BE2C (cell line): ENCODE data around the gene BRSK2.

Source experiments
- DNase-seq: peaks from one replicate; pipeline ENCODE4 v3.0.0-alpha.2; 2020
- H3K27me3 ChIP-seq: fragments of 250-450 bp; sonication (Bioruptor Pico); 2 replicates; pipeline ENCODE4 v1.5.1; 2020; ENCODE audit warnings: mild to moderate bottlenecking
- H3K36me3 ChIP-seq: fragments of 250-450 bp; sonication (Bioruptor Pico); 2 replicates; pipeline ENCODE4 v1.5.1; 2020; ENCODE audit warnings: mild to moderate bottlenecking
- H3K4me1 ChIP-seq: fragments of 250-450 bp; sonication (Bioruptor Pico); 2 replicates; pipeline ENCODE4 v1.5.1; 2020
- H3K4me3 ChIP-seq: 2 replicates; pipeline ENCODE4 v1.5.1; 2011; ENCODE audit warnings: low read depth, low read length
- H3K9me3 ChIP-seq: fragments of 250-450 bp; sonication (Bioruptor Pico); 2 replicates; pipeline ENCODE4 v1.5.1; 2020
- CTCF ChIP-seq: IDR thresholded peaks from 2 replicates; pipeline ENCODE4 v1.5.1; 2012; ENCODE audit warnings: mild to moderate bottlenecking, low read depth, low read length

BRSK2 gene

GRCh38 chr11:1373536-1374214, 16.1 kb upstream of the BRSK2 start:
- H3K9me3 ChIP-seq = no peaks in the 10 kb centered on the region
- H3K4me1 ChIP-seq = no peaks in the 10 kb centered on the region
- H3K27me3 ChIP-seq = no peaks in the 10 kb centered on the region
- H3K36me3 ChIP-seq = no peaks in the 10 kb centered on the region
- DNase-seq = no peak
- no peak overlapping the region for H3K4me3 ChIP-seq
- TF ChIP-seq CTCF = no peak

- Histone ChIP-seq H3K27me3 (no peaks in the 10 kb centered on the region), H3K36me3 (no peaks in the 10 kb centered on the region), H3K4me3 (no peak overlapping the region), H3K4me1 (no peaks in the 10 kb centered on the region), H3K9me3 (no peaks in the 10 kb centered on the region)
- no peak for DNase-seq
- TF ChIP-seq CTCF = no peak
Measured at GRCh38 chr11:1375161-1375954, 14.4 kb upstream of the BRSK2 start.

GRCh38 chr11:1375955-1376258, 13.8 kb upstream of the BRSK2 start:
- Histone ChIP-seq H3K4me3 (no peak overlapping the region), H3K9me3 (no peaks in the 10 kb centered on the region), H3K27me3 (no peaks in the 10 kb centered on the region), H3K36me3 (no peaks in the 10 kb centered on the region), H3K4me1 (no peaks in the 10 kb centered on the region)
- DNase-seq = no peak
- TF ChIP-seq CTCF = no peak

- DNase-seq = no peak
- H3K9me3 ChIP-seq = no peaks in the 10 kb centered on the region
Measured at GRCh38 chr11:1377231-1377780, 12.4 kb upstream of the BRSK2 start.

GRCh38 chr11:1381793-1382425, 7.8 kb upstream of the BRSK2 start:
- no peak overlapping the region for H3K4me3 ChIP-seq
- no peaks in the 10 kb centered on the region for H3K27me3 ChIP-seq
- TF ChIP-seq CTCF = no peak
- no peaks in the 10 kb centered on the region for H3K36me3 ChIP-seq
- no peak for DNase-seq
- no peaks in the 10 kb centered on the region for H3K4me1 ChIP-seq
- no peaks in the 10 kb centered on the region for H3K9me3 ChIP-seq

More at GRCh38 chr11:1377231-1377780, 12.4 kb upstream of the BRSK2 start:
- H3K4me1 ChIP-seq = no peaks in the 10 kb centered on the region
- no peaks in the 10 kb centered on the region for H3K36me3 ChIP-seq
- H3K4me3 ChIP-seq = no peak overlapping the region
- no peaks in the 10 kb centered on the region for H3K27me3 ChIP-seq
- TF ChIP-seq CTCF = no peak

- no peaks in the 10 kb centered on the region for H3K9me3 ChIP-seq
- H3K4me1 ChIP-seq = no peaks in the 10 kb centered on the region
- TF ChIP-seq CTCF = no peak
- no peaks in the 10 kb centered on the region for H3K27me3 ChIP-seq
- H3K36me3 ChIP-seq = no peaks in the 10 kb centered on the region
- no peak overlapping the region for H3K4me3 ChIP-seq
- DNase-seq = no peak
Measured at GRCh38 chr11:1382429-1382828, 7.3 kb upstream of the BRSK2 start.
